Endothelial cell of umbilical vein (primary cell): ENCODE results near the gene SLC44A4. TPM values are rescaled to one million over a fixed set of nuclear protein-coding genes. Genes with fewer than 3 reads are reported as not detected.
"Not testable (repeated sequence)": the region's sequence is repeated elsewhere in the genome, so short reads cannot be mapped to it uniquely, and the experiment has no call there.

Source experiments
- BruUV-seq: library from RNA; stranded (reverse); fragments of 400-500 nt; replicated peaks from 2 replicates; lab custom pipeline; 2021; lab: Mats Ljungman, UMichigan
- CTCF ChIA-PET: fragments of 300-600, 350-600 bp; sonication (Branson Sonifier 250); formaldehyde crosslinking; loops from one replicate; lab custom pipeline; 2021; ENCODE audit warnings: antibody characterized with exemption, inconsistent platforms; lab: Charles Lee
- POLR2A ChIA-PET: fragments of 300-600, 350-600 bp; sonication (Branson Sonifier 250); formaldehyde crosslinking; loops from one replicate; lab custom pipeline; 2021; ENCODE audit warnings: antibody characterized with exemption, inconsistent platforms; lab: Charles Lee
- DNase-seq: peaks from one replicate; pipeline ENCODE4 v3.0.0-alpha.2; 2011; ENCODE audit warnings: low read depth, low spot score
- FAIRE-seq: peaks from 2 replicates; lab custom pipeline; 2011; peaks lifted over from hg19 to GRCh38; lab: Jason Lieb, UNC
- H2AFZ ChIP-seq: 2 replicates; pipeline ENCODE4 v1.6.0; 2012; ENCODE audit warnings: low read depth, low read length, control low read depth, inconsistent platforms
- H3K27ac ChIP-seq: 2 replicates; pipeline ENCODE4 v1.5.1; 2011; ENCODE audit warnings: low read depth, mild to moderate bottlenecking, control low read depth, low read length, moderate library complexity; ENCODE audit not compliant: insufficient read depth
- H3K27me3 ChIP-seq, 2 experiments: 2 replicates each; pipeline versions ENCODE4 v1.6.0 to v1.6.1; 2011; ENCODE audit warnings: low read length in 2 of 2, mixed read lengths in 1 of 2; ENCODE audit not compliant: control insufficient read depth in 2 of 2, insufficient read depth in 2 of 2
- H3K36me3 ChIP-seq, 2 experiments: 2 replicates in 1 of 2; 3 replicates in 1 of 2; pipeline ENCODE4 v1.5.1; 2011; ENCODE audit warnings: low read length in 2 of 2, mild to moderate bottlenecking in 1 of 2, moderate library complexity in 1 of 2; ENCODE audit not compliant: control insufficient read depth in 2 of 2, insufficient read depth in 2 of 2; ENCODE audit errors: extremely low read depth in 1 of 2
- H3K4me1 ChIP-seq: 3 replicates; pipeline ENCODE4 v1.5.1; 2011; ENCODE audit warnings: mild to moderate bottlenecking, low read length; ENCODE audit not compliant: control insufficient read depth, insufficient read depth; ENCODE audit errors: extremely low read depth
- H3K4me2 ChIP-seq: 2 replicates; pipeline ENCODE4 v1.6.1; 2011; ENCODE audit warnings: low read length, control low read depth, mixed read lengths; ENCODE audit not compliant: insufficient read depth
- H3K4me3 ChIP-seq, 3 experiments: fragments of 200-600 bp in 1 of 3; sonication (generic), shearing (Covaris generic) in 1 of 3; replicated peaks in 1 of 3; 2 replicates each; pipeline ENCODE4 v1.5.1; 2011 to 2016; ENCODE audit warnings: control low read depth in 3 of 3, low read length in 3 of 3, mild to moderate bottlenecking in 2 of 3, inconsistent platforms in 1 of 3, low read depth in 1 of 3, moderate library complexity in 1 of 3; ENCODE audit not compliant: insufficient read depth in 1 of 3
- H3K79me2 ChIP-seq: 2 replicates; pipeline ENCODE4 v1.6.0; 2012; ENCODE audit warnings: low read length, inconsistent platforms; ENCODE audit not compliant: control insufficient read depth, insufficient read depth
- H3K9ac ChIP-seq: replicated peaks from 2 replicates; pipeline ENCODE3; 2011; ENCODE audit warnings: low read length, control low read depth; ENCODE audit not compliant: insufficient read depth; ENCODE audit errors: extremely low read depth
- H3K9me1 ChIP-seq: replicated peaks from 3 replicates; pipeline ENCODE4 v1.6.0; 2011; ENCODE audit warnings: mild to moderate bottlenecking, low read length; ENCODE audit not compliant: control insufficient read depth, insufficient read depth; ENCODE audit errors: extremely low read depth
- H3K9me3 ChIP-seq: replicated peaks from 2 replicates; pipeline ENCODE4 v1.5.1; 2012; ENCODE audit warnings: low read length, inconsistent platforms; ENCODE audit not compliant: control insufficient read depth, insufficient read depth
- H4K20me1 ChIP-seq: replicated peaks from 2 replicates; pipeline ENCODE3; 2011; ENCODE audit warnings: mild to moderate bottlenecking, low read length; ENCODE audit not compliant: control insufficient read depth, insufficient read depth; ENCODE audit errors: extremely low read depth
- EZH2 ChIP-seq: IDR thresholded peaks from 2 replicates; pipeline ENCODE4 v1.6.1; 2012; ENCODE audit warnings: borderline replicate concordance, low read depth, mild to moderate bottlenecking, moderate library complexity, low read length, inconsistent platforms; ENCODE audit not compliant: severe bottlenecking
- FOS ChIP-seq: IDR thresholded peaks from 2 replicates; pipeline ENCODE4 v1.6.1; 2011; ENCODE audit warnings: mild to moderate bottlenecking, low read length, moderate library complexity, borderline replicate concordance; ENCODE audit not compliant: insufficient read depth
- dilution Hi-C: fragments of 300-500 bp; cut with MboI; formaldehyde crosslinking; loops from one replicate; pipeline ENCODE4 v1.15.0; 2019; ENCODE audit warnings: low sequenced_read_pairs; ENCODE audit not compliant: extremely low pct_ligation_motif_present
- intact Hi-C: fragments of 100-400 bp; cut with micrococcal nuclease; formaldehyde crosslinking; loops from one replicate; pipeline ENCODE4 v1.10.0; 2022
- polyA plus RNA-seq, 4 experiments: library from polyadenylated mRNA; depleted of rRNA in 3 of 4; stranded (reverse) in 3 of 4; unstranded in 1 of 4; fragments of >200 nt; gene quantifications; 2 replicates each; pipeline versions ENCODE4 v1.2.1 to v1.2.3, GENCODE V29; 2011 to 2012; ENCODE audit warnings: missing spikeins in 1 of 4
- total RNA-seq: library from RNA; stranded (reverse); gene quantifications from 2 replicates; pipeline ENCODE4 v1.2.3, GENCODE V29; 2021
- TF ChIP-seq, protein P1 (sequence below): IDR thresholded peaks from 2 replicates; pipeline ENCODE4 v1.6.1; 2011; ENCODE audit not compliant: insufficient read depth, insufficient read length

The SLC44A4 gene
- total and polyA plus RNA-seq, 2 donors (not counting 3 experiments of a cell fraction or from before 2014, with no cell fraction given): 0.84 to 1.1 TPM

DNA sequence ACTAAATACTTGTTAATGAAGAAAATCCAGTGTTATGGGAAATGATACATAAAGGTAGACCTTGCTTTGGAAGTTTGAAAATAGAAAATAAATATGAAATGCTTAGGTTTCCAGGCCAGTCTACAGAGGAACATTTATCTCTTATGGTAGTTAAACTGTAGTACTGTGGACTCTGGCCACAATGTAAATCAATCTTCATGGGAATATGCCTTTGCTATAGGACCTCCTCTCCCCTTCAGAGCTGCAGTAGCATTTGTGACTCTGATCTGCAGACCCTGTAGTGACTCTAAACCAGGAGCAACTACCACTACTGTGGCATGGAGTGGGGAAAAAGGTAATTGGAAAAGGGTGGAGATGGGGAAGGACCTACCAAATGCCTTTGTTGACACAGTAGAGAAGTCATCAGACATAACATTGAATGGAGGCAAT lies 58.9 kb downstream of the SLC44A4 start:
- no peaks in the 10 kb centered on the region for H3K9me1 ChIP-seq
- no peak for DNase-seq
- H3K27ac ChIP-seq: no peak overlapping the region
- TF ChIP-seq EZH2 (no peak), FOS (no peak)
- TF ChIP-seq, protein P1, sequence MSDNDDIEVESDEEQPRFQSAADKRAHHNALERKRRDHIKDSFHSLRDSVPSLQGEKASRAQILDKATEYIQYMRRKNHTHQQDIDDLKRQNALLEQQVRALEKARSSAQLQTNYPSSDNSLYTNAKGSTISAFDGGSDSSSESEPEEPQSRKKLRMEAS: no peak
- H3K27me3 ChIP-seq: no peaks in the 10 kb centered on the region
- peaks cover 16% of the 10 kb centered on the region for H3K79me2 ChIP-seq
- POLR2A ChIA-PET: no interaction called here
- H2AFZ ChIP-seq: no peak overlapping the region
- no peak overlapping the region for H3K9ac ChIP-seq
- H3K4me2 ChIP-seq: no peak overlapping the region
- no peaks in the 10 kb centered on the region for H4K20me1 ChIP-seq
- dilution Hi-C loops (no loop called here), intact Hi-C loops (no loop called here)
- no peak for FAIRE-seq
- BruUV-seq: no TSS peak
- peaks cover 24% of the 10 kb centered on the region for H3K4me1 ChIP-seq
- no peaks in the 10 kb centered on the region for H3K36me3 ChIP-seq
- CTCF ChIA-PET: no interaction called here
- H3K4me3 ChIP-seq: no peak overlapping the region
- H3K9me3 ChIP-seq: no peaks in the 10 kb centered on the region

DNA sequence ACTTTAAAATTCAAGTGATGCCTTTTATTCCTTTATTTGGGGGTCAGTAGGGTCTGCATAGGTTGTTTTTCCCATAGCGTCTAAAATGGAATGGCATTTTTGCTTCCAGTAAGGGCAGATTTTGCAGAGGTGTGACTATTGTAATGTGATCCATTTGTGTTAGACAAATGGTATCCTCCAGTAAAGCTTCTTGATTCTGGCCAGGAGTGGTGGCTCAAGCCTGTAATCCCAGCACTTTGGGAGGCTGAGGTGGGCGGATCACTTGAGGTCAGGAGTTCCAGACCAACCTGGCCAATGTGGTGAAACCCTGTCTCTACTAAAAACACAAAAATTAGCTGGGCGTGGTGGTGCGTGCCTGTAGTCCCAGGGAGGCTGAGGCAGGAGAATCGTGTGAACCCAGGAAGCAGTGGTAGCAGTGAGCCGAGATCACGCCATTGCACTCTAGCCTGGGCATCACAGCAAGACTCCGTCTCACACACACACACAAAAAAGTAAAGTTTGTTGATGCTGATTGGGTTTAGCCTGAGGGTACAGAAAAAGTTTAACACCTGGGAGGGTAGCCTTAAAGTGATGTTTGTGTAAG lies 60.8 kb downstream of the SLC44A4 start:
- H3K9ac ChIP-seq, BruUV-seq, H2AFZ ChIP-seq, H4K20me1 ChIP-seq, intact Hi-C loops, H3K9me1 ChIP-seq, H3K9me3 ChIP-seq, dilution Hi-C loops, H3K27me3 ChIP-seq, H3K36me3 ChIP-seq, H3K27ac ChIP-seq, DNase-seq: not testable (repeated sequence)
- Histone ChIP-seq H3K4me3 (peak overlapping the region; percentile 33 to 62 (median 43)), H3K4me2 (peak overlapping the region; percentile 96), H3K4me1 (peaks cover 32% of the 10 kb centered on the region), H3K79me2 (peaks cover 16% of the 10 kb centered on the region)
- ChIA-PET CTCF (interaction anchor here (0.6 to 1.0 kb wide), 3 partner anchors 11 to 183 kb away, joined by 3 to 4 read pairs (median 3); partner anchors contain the start of gene LSM2), POLR2A (interaction anchor here (0.8 kb wide), 1 partner anchor 9 kb away, joined by 3 read pairs; the partner anchor contains the start of gene HSPA1B)
- FAIRE-seq: peak; percentile 60

DNA sequence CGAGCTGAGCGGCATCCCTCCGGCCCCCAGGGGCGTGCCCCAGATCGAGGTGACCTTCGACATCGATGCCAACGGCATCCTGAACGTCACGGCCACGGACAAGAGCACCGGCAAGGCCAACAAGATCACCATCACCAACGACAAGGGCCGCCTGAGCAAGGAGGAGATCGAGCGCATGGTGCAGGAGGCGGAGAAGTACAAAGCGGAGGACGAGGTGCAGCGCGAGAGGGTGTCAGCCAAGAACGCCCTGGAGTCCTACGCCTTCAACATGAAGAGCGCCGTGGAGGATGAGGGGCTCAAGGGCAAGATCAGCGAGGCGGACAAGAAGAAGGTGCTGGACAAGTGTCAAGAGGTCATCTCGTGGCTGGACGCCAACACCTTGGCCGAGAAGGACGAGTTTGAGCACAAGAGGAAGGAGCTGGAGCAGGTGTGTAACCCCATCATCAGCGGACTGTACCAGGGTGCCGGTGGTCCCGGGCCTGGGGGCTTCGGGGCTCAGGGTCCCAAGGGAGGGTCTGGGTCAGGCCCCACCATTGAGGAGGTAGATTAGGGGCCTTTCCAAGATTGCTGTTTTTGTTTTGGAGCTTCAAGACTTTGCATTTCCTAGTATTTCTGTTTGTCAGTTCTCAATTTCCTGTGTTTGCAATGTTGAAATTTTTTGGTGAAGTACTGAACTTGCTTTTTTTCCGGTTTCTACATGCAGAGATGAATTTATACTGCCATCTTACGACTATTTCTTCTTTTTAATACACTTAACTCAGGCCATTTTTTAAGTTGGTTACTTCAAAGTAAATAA lies 61.5 kb downstream of the SLC44A4 start:
- BruUV-seq, H3K27me3 ChIP-seq, dilution Hi-C loops, intact Hi-C loops, H2AFZ ChIP-seq, H3K9me1 ChIP-seq, H4K20me1 ChIP-seq, DNase-seq, H3K27ac ChIP-seq, H3K36me3 ChIP-seq, H3K9me3 ChIP-seq: not testable (repeated sequence)
- peak overlapping the region; percentile 33 to 62 (median 43) for H3K4me3 ChIP-seq
- H3K79me2 ChIP-seq: peaks cover 16% of the 10 kb centered on the region
- CTCF ChIA-PET: interaction anchor here (1.0 kb wide), 2 partner anchors 10 to 183 kb away, joined by 3 read pairs; partner anchors contain the start of gene LSM2
- peak overlapping the region; percentile 96 for H3K4me2 ChIP-seq
- FAIRE-seq: peak; percentile 94
- POLR2A ChIA-PET: interaction anchor here (0.8 kb wide), 1 partner anchor 10 kb away, joined by 3 read pairs; the partner anchor contains the start of gene HSPA1B
- peaks cover 26% of the 10 kb centered on the region for H3K4me1 ChIP-seq
- H3K9ac ChIP-seq: peak overlapping the region; percentile 19
